ENCODE data around the gene SECTM1. TPM values are rescaled to one million over a fixed set of nuclear protein-coding genes. Genes with fewer than 3 reads are reported as not detected.

The SECTM1 gene
- total and polyA plus RNA-seq, 9 of the 15 experiments (the other 6 are each of a cell fraction or from before 2014, with no cell fraction given), result 0.11 to 0.46 (median 0.18) TPM; not detected in 6

GRCh38 chr17:82320956-82321927, 12.3 kb downstream of the SECTM1 start (continued):
- TF ChIP-seq NCOA4 (IDR thresholded peaks at IDR 0.05; ENCODE audit: partially characterized antibody) (no peak), RAD51 (IDR thresholded peaks at IDR 0.05; ENCODE audit: borderline replicate concordance, low read depth) (no peak), RBFOX2 (IDR thresholded peaks at IDR 0.05; ENCODE audit: low read depth, low read length) (0 out of 2 replicates have a peak, but pooled peaks have one; percentile 21), ARID2 (IDR thresholded peaks at IDR 0.05) (peak; percentile 54; the same call in 1 of the 2 replicates), ESRRB (CRISPR knock-in tag; IDR thresholded peaks at IDR 0.05; ENCODE audit: borderline replicate concordance) (no peak), ZNF121 (CRISPR knock-in tag; conservative IDR thresholded peaks at IDR 0.05) (no peak), SAFB2 (IDR thresholded peaks at IDR 0.05; ENCODE audit: borderline replicate concordance, low read depth, low read length, severe bottlenecking) (no peak), ZNF584 (CRISPR knock-in tag; IDR thresholded peaks at IDR 0.05; ENCODE audit: low read depth) (no peak), RBBP5 (IDR thresholded peaks at IDR 0.05; ENCODE audit: borderline replicate concordance, insufficient read depth, low read length, poor library complexity, severe bottlenecking) (no peak), MTA3 (IDR thresholded peaks at IDR 0.05; ENCODE audit: borderline replicate concordance) (peak; percentile 25; the same call in 1 of the 2 replicates), KAT8 (IDR thresholded peaks at IDR 0.05; ENCODE audit: low read depth) (no peak), VEZF1 (CRISPR knock-in tag; IDR thresholded peaks at IDR 0.05) (peak; percentile 68), ZHX1 (conservative IDR thresholded peaks at IDR 0.05; ENCODE audit: low read length) (no peak), RAD21 (CRISPR knock-in tag; conservative IDR thresholded peaks at IDR 0.05 in 1 of 2, IDR thresholded peaks at IDR 0.05 in 1 of 2) (peak; percentile 88 to 92), ZBTB7A (IDR thresholded peaks at IDR 0.05; ENCODE audit: borderline replicate concordance, control insufficient read depth, low read depth, low read length) (peak; percentile 96), CBX2 (IDR thresholded peaks at IDR 0.05; ENCODE audit: insufficient read depth, low read length, poor library complexity, severe bottlenecking) (no peak), THAP12 (CRISPR knock-in tag; IDR thresholded peaks at IDR 0.05) (0 out of 2 replicates have a peak, but pooled peaks have one; percentile 24), PRPF4 (IDR thresholded peaks at IDR 0.05; ENCODE audit: insufficient read depth, low read depth, low read length, poor library complexity, severe bottlenecking) (no peak)
